Ascending aorta (tissue), 2 donors: ENCODE measurements around the gene CACNA2D3. TPM values are rescaled to one million over a fixed set of nuclear protein-coding genes. Genes with fewer than 3 reads are reported as not detected.

ENCODE experiments used
- DNase-seq, 2 donors: peaks; one replicate each; pipeline ENCODE4 v3.0.0-alpha.2; 2019; ENCODE audit warnings: low spot score in 2 of 2
- H3K27ac ChIP-seq, 2 donors: fragments of 200-600 bp; sonication (generic); one replicate each; pipeline ENCODE4 v1.5.1; 2016 to 2017; ENCODE audit warnings: mild to moderate bottlenecking in 1 of 2
- H3K27me3 ChIP-seq: fragments of 200-600 bp; sonication (generic); one replicate; pipeline ENCODE4 v1.5.1; 2017
- H3K36me3 ChIP-seq, 2 donors: fragments of 200-600 bp; sonication (generic); one replicate each; pipeline ENCODE4 v1.5.1; 2016
- H3K4me1 ChIP-seq, 2 donors: fragments of 200-600 bp; sonication (generic); one replicate each; pipeline ENCODE4 v1.5.1; 2016 to 2017; ENCODE audit warnings: mild to moderate bottlenecking in 1 of 2
- H3K4me3 ChIP-seq, 2 donors: fragments of 200-600 bp; sonication (generic); one replicate each; pipeline ENCODE4 v1.5.1; 2016 to 2017; ENCODE audit warnings: mild to moderate bottlenecking in 1 of 2
- H3K9me3 ChIP-seq, 2 donors: fragments of 200-600 bp; sonication (generic); one replicate each; pipeline ENCODE4 v1.5.1; 2016
- CTCF ChIP-seq, 3 experiments: fragments of 200-600 bp in 2 of 3; fragments of 450-650 bp in 1 of 3; sonication (generic) in 2 of 3; IDR thresholded peaks; one replicate each; pipeline ENCODE4 v1.5.1; 2016 to 2019; ENCODE audit warnings: antibody characterized with exemption in 3 of 3, mild to moderate bottlenecking in 1 of 3, moderate library complexity in 1 of 3
- intact Hi-C: fragments of 100-400 bp; cut with DNase I; formaldehyde crosslinking; loops from one replicate; pipeline ENCODE4 v1.15.1; 2023
- total RNA-seq: library from RNA; depleted of rRNA; stranded (reverse); fragments of >200 nt; gene quantifications from one replicate; pipeline ENCODE4 v1.1.0, GENCODE V29; 2016

CACNA2D3 gene
- total RNA-seq, 1 donor from 2014 or later: not detected

- H3K27me3 ChIP-seq: no peaks in the 10 kb centered on the region
- TF ChIP-seq CTCF (IDR thresholded peaks at IDR 0.05): no peak
- intact Hi-C loops: no loop called here
Observed at GRCh38 chr3:54797111-54797510, 674.8 kb downstream of the CACNA2D3 start.

GRCh38 chr3:54800478-54800877, 678.1 kb downstream of the CACNA2D3 start:
- TF ChIP-seq CTCF (IDR thresholded peaks at IDR 0.05): no peak
- intact Hi-C loops: no loop called here

More at GRCh38 chr3:54797111-54797510, 674.8 kb downstream of the CACNA2D3 start:
- no peak for DNase-seq
- Histone ChIP-seq H3K9me3 (no peaks in the 10 kb centered on the region), H3K36me3 (no peaks in the 10 kb centered on the region), H3K4me1 (no peaks in the 10 kb centered on the region), H3K27ac (no peak overlapping the region), H3K4me3 (no peak overlapping the region)

GRCh38 chr3:54801977-54802376, 679.6 kb downstream of the CACNA2D3 start:
- no peak overlapping the region for H3K27ac ChIP-seq
- intact Hi-C loops: no loop called here
- TF ChIP-seq CTCF (IDR thresholded peaks at IDR 0.05): no peak

More at GRCh38 chr3:54800478-54800877, 678.1 kb downstream of the CACNA2D3 start:
- Histone ChIP-seq H3K27ac (no peak overlapping the region), H3K4me3 (no peak overlapping the region), H3K4me1 (no peaks in the 10 kb centered on the region), H3K27me3 (no peaks in the 10 kb centered on the region), H3K9me3 (no peaks in the 10 kb centered on the region), H3K36me3 (no peaks in the 10 kb centered on the region)
- no peak for DNase-seq

GRCh38 chr3:54810401-54810800, 688.0 kb downstream of the CACNA2D3 start:
- DNase-seq: no peak
- Histone ChIP-seq H3K27ac (no peak overlapping the region), H3K4me1 (no peaks in the 10 kb centered on the region), H3K36me3 (no peaks in the 10 kb centered on the region), H3K4me3 (no peak overlapping the region), H3K9me3 (no peaks in the 10 kb centered on the region), H3K27me3 (no peaks in the 10 kb centered on the region)
- intact Hi-C loops: no loop called here
- TF ChIP-seq CTCF (IDR thresholded peaks at IDR 0.05): no peak

More at GRCh38 chr3:54801977-54802376, 679.6 kb downstream of the CACNA2D3 start:
- Histone ChIP-seq H3K36me3 (no peaks in the 10 kb centered on the region), H3K4me3 (no peak overlapping the region), H3K4me1 (no peaks in the 10 kb centered on the region), H3K9me3 (no peaks in the 10 kb centered on the region), H3K27me3 (no peaks in the 10 kb centered on the region)
- no peak for DNase-seq

GRCh38 chr3:54814224-54814623, 691.9 kb downstream of the CACNA2D3 start:
- no peaks in the 10 kb centered on the region for H3K4me1 ChIP-seq
- H3K4me3 ChIP-seq: no peak overlapping the region
- no peaks in the 10 kb centered on the region for H3K36me3 ChIP-seq
- no peak for DNase-seq
- no peak for TF ChIP-seq CTCF (IDR thresholded peaks at IDR 0.05)
- H3K27me3 ChIP-seq: no peaks in the 10 kb centered on the region
- no peaks in the 10 kb centered on the region for H3K9me3 ChIP-seq
- no peak overlapping the region for H3K27ac ChIP-seq
- intact Hi-C loops: no loop called here

GRCh38 chr3:54817628-54818027, 695.3 kb downstream of the CACNA2D3 start:
- TF ChIP-seq CTCF (IDR thresholded peaks at IDR 0.05): no peak
- Histone ChIP-seq H3K27ac (no peak overlapping the region), H3K4me3 (no peak overlapping the region), H3K36me3 (no peaks in the 10 kb centered on the region), H3K9me3 (no peaks in the 10 kb centered on the region), H3K4me1 (no peaks in the 10 kb centered on the region), H3K27me3 (no peaks in the 10 kb centered on the region)
- no peak for DNase-seq
- intact Hi-C loops: no loop called here
